Nephron (organoid): Measurements from ENCODE around the gene GREB1.

Experiments
- H3K27ac Mint-ChIP-seq, 3 experiments: 2 replicates each; pipeline ENCODE4 v1.8.0; 2020; ENCODE audit warnings: mixed read lengths in 3 of 3, mild to moderate bottlenecking in 2 of 3, moderate library complexity in 1 of 3
- H3K27me3 Mint-ChIP-seq: 2 replicates; pipeline ENCODE4 v1.8.0; 2021; ENCODE audit warnings: low read depth, mild to moderate bottlenecking, moderate library complexity, mixed read lengths
- H3K36me3 Mint-ChIP-seq: 2 replicates; pipeline ENCODE4 v1.8.0; 2020; ENCODE audit warnings: low read depth, mixed read lengths
- H3K4me1 Mint-ChIP-seq: 2 replicates; pipeline ENCODE4 v1.8.0; 2020; ENCODE audit warnings: mixed read lengths
- H3K4me3 Mint-ChIP-seq, 3 experiments: 2 replicates each; pipeline ENCODE4 v1.8.0; 2020; ENCODE audit warnings: mild to moderate bottlenecking in 3 of 3, mixed read lengths in 3 of 3, moderate library complexity in 2 of 3
- H3K9me3 Mint-ChIP-seq: 2 replicates; pipeline ENCODE4 v1.8.0; 2020; ENCODE audit warnings: mixed read lengths
- TF ChIP-seq, protein P1 (sequence below), 3 experiments: fragments of 200-600 bp; sonication (generic); IDR thresholded peaks; one replicate each; pipeline ENCODE4 v1.5.0; 2021; ENCODE audit warnings: antibody characterized with exemption in 3 of 3; ENCODE audit not compliant: unreplicated experiment in 3 of 3

The GREB1 gene

DNA sequence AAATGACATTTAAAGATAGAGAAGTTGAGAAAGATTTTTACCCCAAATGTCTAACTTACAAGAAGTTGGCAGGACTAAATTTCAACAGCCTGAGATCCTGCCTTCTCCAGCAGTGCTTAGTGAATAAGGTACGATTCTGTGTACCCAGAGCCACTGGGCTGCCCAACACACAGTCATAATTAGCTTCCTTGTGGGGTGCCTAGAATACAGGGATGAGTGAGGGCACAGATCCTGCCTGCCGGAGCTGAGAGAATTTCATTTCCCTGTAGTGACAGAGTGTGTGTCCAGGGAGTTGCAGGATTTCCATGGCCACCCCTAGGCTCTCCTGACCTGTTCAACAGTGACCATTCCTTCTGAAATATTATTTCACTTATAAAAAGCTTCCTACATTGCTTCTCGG is 27.0 kb downstream of the GREB1 start:
- no peak overlapping the region for H3K27ac Mint-ChIP-seq
- peaks cover 5% of the 10 kb centered on the region for H3K36me3 Mint-ChIP-seq
- H3K4me1 Mint-ChIP-seq, result no peaks in the 10 kb centered on the region
- no peaks in the 10 kb centered on the region for H3K9me3 Mint-ChIP-seq
- peaks cover 7% of the 10 kb centered on the region for H3K27me3 Mint-ChIP-seq
- TF ChIP-seq, protein P1, sequence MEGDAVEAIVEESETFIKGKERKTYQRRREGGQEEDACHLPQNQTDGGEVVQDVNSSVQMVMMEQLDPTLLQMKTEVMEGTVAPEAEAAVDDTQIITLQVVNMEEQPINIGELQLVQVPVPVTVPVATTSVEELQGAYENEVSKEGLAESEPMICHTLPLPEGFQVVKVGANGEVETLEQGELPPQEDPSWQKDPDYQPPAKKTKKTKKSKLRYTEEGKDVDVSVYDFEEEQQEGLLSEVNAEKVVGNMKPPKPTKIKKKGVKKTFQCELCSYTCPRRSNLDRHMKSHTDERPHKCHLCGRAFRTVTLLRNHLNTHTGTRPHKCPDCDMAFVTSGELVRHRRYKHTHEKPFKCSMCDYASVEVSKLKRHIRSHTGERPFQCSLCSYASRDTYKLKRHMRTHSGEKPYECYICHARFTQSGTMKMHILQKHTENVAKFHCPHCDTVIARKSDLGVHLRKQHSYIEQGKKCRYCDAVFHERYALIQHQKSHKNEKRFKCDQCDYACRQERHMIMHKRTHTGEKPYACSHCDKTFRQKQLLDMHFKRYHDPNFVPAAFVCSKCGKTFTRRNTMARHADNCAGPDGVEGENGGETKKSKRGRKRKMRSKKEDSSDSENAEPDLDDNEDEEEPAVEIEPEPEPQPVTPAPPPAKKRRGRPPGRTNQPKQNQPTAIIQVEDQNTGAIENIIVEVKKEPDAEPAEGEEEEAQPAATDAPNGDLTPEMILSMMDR (IDR thresholded peaks at IDR 0.05; ENCODE audit: unreplicated experiment in 3 of 3), result no peak
- H3K4me3 Mint-ChIP-seq, result no peak overlapping the region

DNA sequence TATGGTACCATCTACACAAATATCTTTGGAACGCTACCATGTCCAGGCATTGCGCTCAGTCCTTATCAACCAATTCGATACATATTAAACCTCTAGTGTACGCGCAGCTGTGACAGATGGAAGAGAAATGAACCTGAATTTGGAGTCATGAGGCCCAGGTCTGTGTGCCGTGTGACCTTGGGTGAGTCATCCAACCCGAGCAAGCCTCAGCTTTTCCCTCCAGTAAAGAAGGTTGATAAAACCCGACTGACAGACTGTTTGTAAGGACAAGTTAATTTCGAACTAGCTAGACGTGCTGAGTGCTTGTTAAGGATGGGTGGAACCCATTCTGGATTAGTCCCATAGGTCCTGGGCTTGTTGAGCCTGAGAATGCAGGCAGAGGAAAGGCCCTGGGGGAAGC is 28.2 kb downstream of the GREB1 start:
- Mint-ChIP-seq H3K36me3 (peaks cover 10% of the 10 kb centered on the region), H3K27me3 (peaks cover 7% of the 10 kb centered on the region), H3K9me3 (no peaks in the 10 kb centered on the region), H3K4me1 (no peaks in the 10 kb centered on the region), H3K27ac (no peak overlapping the region), H3K4me3 (no peak overlapping the region)
- TF ChIP-seq, protein P1 (IDR thresholded peaks at IDR 0.05; ENCODE audit: unreplicated experiment in 3 of 3), result no peak

DNA sequence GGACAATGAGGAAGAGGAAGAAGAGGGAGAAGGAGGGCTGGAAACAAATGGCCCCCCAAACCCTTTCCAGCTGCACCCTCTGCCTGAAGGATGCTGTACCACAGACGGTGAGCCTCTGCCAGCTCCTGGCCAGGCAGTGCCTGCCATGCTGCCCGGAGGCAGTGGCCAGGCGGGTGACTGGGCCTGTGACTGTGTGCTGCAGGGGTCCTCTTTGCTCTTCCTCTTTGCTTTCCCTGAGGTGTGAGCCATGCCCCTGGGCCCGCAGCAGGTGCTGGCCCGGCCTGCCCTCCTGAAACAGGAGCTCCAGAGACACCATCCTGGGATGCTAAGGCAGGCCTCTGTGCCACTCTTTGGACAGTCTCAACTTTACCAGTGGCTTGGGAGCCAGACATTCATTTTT is 28.6 kb downstream of the GREB1 start:
- Mint-ChIP-seq H3K4me1 (no peaks in the 10 kb centered on the region), H3K27me3 (peaks cover 9% of the 10 kb centered on the region), H3K9me3 (no peaks in the 10 kb centered on the region), H3K36me3 (peaks cover 10% of the 10 kb centered on the region), H3K4me3 (no peak overlapping the region), H3K27ac (no peak overlapping the region)
- TF ChIP-seq, protein P1 (IDR thresholded peaks at IDR 0.05; ENCODE audit: unreplicated experiment in 3 of 3), result no peak

DNA sequence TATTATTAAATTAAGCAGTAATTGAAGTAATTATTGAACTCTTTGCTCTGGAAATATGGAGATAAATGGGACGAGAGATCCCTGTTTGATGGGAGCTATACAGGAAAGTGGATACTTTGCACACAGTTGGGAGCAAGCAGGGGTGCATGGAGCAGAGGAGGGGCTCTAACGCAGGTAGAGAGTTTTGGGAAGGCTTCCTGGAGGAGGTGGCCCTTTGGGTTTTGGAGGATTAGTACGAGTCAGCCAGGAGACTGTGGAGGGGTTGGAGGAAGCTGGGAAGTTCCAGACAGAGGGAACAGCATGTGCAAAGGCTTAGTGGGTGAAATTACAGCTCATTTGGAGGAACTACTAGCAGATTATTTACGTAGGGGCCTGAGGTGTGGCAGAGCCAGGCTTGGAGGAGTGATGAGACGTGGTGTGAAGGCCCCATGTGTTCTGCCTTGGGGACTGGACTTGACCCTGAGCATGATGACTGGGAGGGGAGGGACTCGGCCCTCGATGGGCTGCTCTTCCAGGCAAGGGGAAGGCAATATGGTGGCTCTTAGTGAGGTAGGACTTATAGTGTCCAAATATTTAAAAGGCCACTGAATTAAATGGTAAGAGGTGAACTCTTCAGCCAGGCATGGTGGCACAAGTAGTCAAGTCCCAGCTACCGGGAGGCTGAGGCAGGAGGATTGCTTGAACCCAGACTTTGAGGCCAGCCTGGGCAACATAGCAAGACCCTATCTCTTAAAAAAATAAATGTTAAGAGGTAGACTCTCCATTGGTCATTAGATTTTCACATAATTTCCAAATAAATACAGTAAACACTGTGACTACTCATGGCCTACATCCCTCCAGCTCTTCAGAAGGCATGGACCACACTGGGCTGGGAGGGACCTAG is 30.2 kb downstream of the GREB1 start:
- Mint-ChIP-seq H3K4me1 (peaks cover 8% of the 10 kb centered on the region), H3K36me3 (peaks cover 10% of the 10 kb centered on the region), H3K9me3 (no peaks in the 10 kb centered on the region), H3K4me3 (no peak overlapping the region), H3K27ac (no peak overlapping the region), H3K27me3 (peaks cover 9% of the 10 kb centered on the region)
- TF ChIP-seq, protein P1 (IDR thresholded peaks at IDR 0.05; ENCODE audit: unreplicated experiment in 3 of 3), result no peak

DNA sequence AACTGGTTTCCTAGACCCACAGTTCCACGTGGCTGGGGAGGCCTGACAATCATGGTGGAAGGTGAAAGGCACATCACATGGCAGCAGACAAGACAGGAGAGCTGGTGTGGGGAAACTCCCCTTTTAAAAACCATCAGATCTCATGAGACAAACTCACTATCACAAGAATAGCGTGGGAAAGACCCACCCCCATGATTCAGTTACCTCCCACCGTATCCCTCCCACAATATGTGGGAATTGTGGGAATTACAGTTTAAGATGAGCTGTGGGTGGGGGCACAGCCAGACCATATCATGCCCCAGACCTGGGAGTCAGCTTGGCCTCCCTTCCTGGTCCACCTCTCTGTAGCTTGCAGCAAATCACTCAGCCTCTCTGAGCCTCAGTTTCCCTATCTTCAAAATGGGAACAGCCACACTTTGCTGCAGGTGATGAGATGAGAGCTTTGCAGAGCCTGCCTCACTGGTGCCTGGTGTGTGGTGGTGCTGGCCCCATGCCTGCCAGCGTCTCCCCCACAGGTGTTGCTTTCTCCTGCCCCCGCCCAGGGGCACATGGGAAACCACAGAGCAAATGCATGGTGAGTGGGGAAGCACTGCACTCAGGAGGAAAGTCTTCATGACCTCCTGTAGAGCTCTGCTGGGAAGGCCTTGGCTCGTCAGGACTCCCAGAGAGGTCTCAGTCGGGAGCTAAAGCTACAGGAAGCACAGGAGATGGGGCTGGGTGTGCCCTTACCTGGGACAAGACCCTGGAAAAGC is 31.1 kb downstream of the GREB1 start:
- TF ChIP-seq, protein P1 (IDR thresholded peaks at IDR 0.05; ENCODE audit: unreplicated experiment in 3 of 3), result no peak

More for the DNA sequence above, 31.1 kb downstream of the GREB1 start:
- no peak overlapping the region for H3K27ac Mint-ChIP-seq
- H3K36me3 Mint-ChIP-seq, result peaks cover 10% of the 10 kb centered on the region
- H3K4me3 Mint-ChIP-seq, result no peak overlapping the region
- H3K4me1 Mint-ChIP-seq, result peaks cover 8% of the 10 kb centered on the region
- H3K9me3 Mint-ChIP-seq, result no peaks in the 10 kb centered on the region
- peaks cover 5% of the 10 kb centered on the region for H3K27me3 Mint-ChIP-seq
